Measurements from ENCODE around the gene KIF2A. TPM values are rescaled to one million over a fixed set of nuclear protein-coding genes. Genes with fewer than 3 reads are reported as not detected.

Gene KIF2A
- total and polyA plus RNA-seq, 2 donors: 16.6 to 87.9 TPM

- peaks cover 4% of the 10 kb centered on the region for H3K36me3 ChIP-seq (ENCODE audit: insufficient read depth)
- WGBS: 97% methylated on average over 1 of the region's 1 CpG
Measured at GRCh38 chr5:62347928-62348327, 41.9 kb downstream of the KIF2A start.

GRCh38 chr5:62348723-62349481 lies 42.9 kb downstream of the KIF2A start:
- DNase-seq (ENCODE audit: extremely low spot score): no peak
- Histone ChIP-seq H3K27ac (ENCODE audit: low read depth) (no peak overlapping the region), H3K4me1 (ENCODE audit: insufficient read depth) (no peaks in the 10 kb centered on the region), H3K4me3 (ENCODE audit: low read depth, low read length) (no peak overlapping the region), H3K36me3 (ENCODE audit: insufficient read depth) (peaks cover 4% of the 10 kb centered on the region)
- 99% methylated on average over 1 of the region's 1 CpG for WGBS

More at GRCh38 chr5:62347928-62348327, 41.9 kb downstream of the KIF2A start:
- Histone ChIP-seq H3K27ac (ENCODE audit: low read depth) (no peak overlapping the region), H3K4me1 (ENCODE audit: insufficient read depth) (no peaks in the 10 kb centered on the region), H3K4me3 (ENCODE audit: low read depth, low read length) (no peak overlapping the region)
- DNase-seq (ENCODE audit: extremely low spot score): no peak

GRCh38 chr5:62354028-62354874 lies 48.2 kb downstream of the KIF2A start:
- DNase-seq (ENCODE audit: extremely low spot score): peak; percentile 5
- H3K36me3 ChIP-seq (ENCODE audit: insufficient read depth): peaks cover 2% of the 10 kb centered on the region
- H3K4me3 ChIP-seq (ENCODE audit: low read depth, low read length): no peak overlapping the region
- no peaks in the 10 kb centered on the region for H3K4me1 ChIP-seq (ENCODE audit: insufficient read depth)
- H3K27ac ChIP-seq (ENCODE audit: low read depth): no peak overlapping the region

- Histone ChIP-seq H3K27ac (ENCODE audit: low read depth) (no peak overlapping the region), H3K4me1 (ENCODE audit: insufficient read depth) (no peaks in the 10 kb centered on the region), H3K4me3 (ENCODE audit: low read depth, low read length) (no peak overlapping the region), H3K36me3 (ENCODE audit: insufficient read depth) (peaks cover 3% of the 10 kb centered on the region)
- no peak for DNase-seq (ENCODE audit: extremely low spot score)
- WGBS: 98% methylated on average over 3 of the region's 3 CpGs
Measured at GRCh38 chr5:62362701-62363100, 56.7 kb downstream of the KIF2A start.

GRCh38 chr5:62369039-62369438 lies 63.0 kb downstream of the KIF2A start:
- DNase-seq (ENCODE audit: extremely low spot score): no peak
- Histone ChIP-seq H3K36me3 (ENCODE audit: insufficient read depth) (no peaks in the 10 kb centered on the region), H3K4me1 (ENCODE audit: insufficient read depth) (no peaks in the 10 kb centered on the region), H3K4me3 (ENCODE audit: low read depth, low read length) (no peak overlapping the region), H3K27ac (ENCODE audit: low read depth) (no peak overlapping the region)
- WGBS: 97% methylated on average over 2 of the region's 2 CpGs

- Histone ChIP-seq H3K36me3 (ENCODE audit: insufficient read depth) (no peaks in the 10 kb centered on the region), H3K4me3 (ENCODE audit: low read depth, low read length) (no peak overlapping the region), H3K27ac (ENCODE audit: low read depth) (no peak overlapping the region), H3K4me1 (ENCODE audit: insufficient read depth) (no peaks in the 10 kb centered on the region)
- no peak for DNase-seq (ENCODE audit: extremely low spot score)
Measured at GRCh38 chr5:62371409-62371808, 65.4 kb downstream of the KIF2A start.

- DNase-seq (ENCODE audit: extremely low spot score): no peak
- Histone ChIP-seq H3K4me1 (ENCODE audit: insufficient read depth) (no peaks in the 10 kb centered on the region), H3K27ac (ENCODE audit: low read depth) (no peak overlapping the region), H3K36me3 (ENCODE audit: insufficient read depth) (no peaks in the 10 kb centered on the region), H3K4me3 (ENCODE audit: low read depth, low read length) (no peak overlapping the region)
- 97% methylated on average over 3 of the region's 3 CpGs for WGBS
Measured at GRCh38 chr5:62372600-62372999, 66.6 kb downstream of the KIF2A start.

GRCh38 chr5:62373382-62373781 lies 67.4 kb downstream of the KIF2A start:
- Histone ChIP-seq H3K27ac (ENCODE audit: low read depth) (no peak overlapping the region), H3K36me3 (ENCODE audit: insufficient read depth) (no peaks in the 10 kb centered on the region), H3K4me1 (ENCODE audit: insufficient read depth) (no peaks in the 10 kb centered on the region), H3K4me3 (ENCODE audit: low read depth, low read length) (no peak overlapping the region)
- WGBS: 96% methylated on average over 3 of the region's 3 CpGs
- no peak for DNase-seq (ENCODE audit: extremely low spot score)

- Histone ChIP-seq H3K27ac (ENCODE audit: low read depth) (no peak overlapping the region), H3K4me1 (ENCODE audit: insufficient read depth) (no peaks in the 10 kb centered on the region), H3K36me3 (ENCODE audit: insufficient read depth) (no peaks in the 10 kb centered on the region), H3K4me3 (ENCODE audit: low read depth, low read length) (no peak overlapping the region)
- 98% methylated on average over 1 of the region's 1 CpG for WGBS
- no peak for DNase-seq (ENCODE audit: extremely low spot score)
Measured at GRCh38 chr5:62374090-62374489, 68.1 kb downstream of the KIF2A start.

- Histone ChIP-seq H3K4me3 (ENCODE audit: low read depth, low read length) (no peak overlapping the region), H3K4me1 (ENCODE audit: insufficient read depth) (no peaks in the 10 kb centered on the region), H3K36me3 (ENCODE audit: insufficient read depth) (no peaks in the 10 kb centered on the region), H3K27ac (ENCODE audit: low read depth) (no peak overlapping the region)
- no peak for DNase-seq (ENCODE audit: extremely low spot score)
Measured at GRCh38 chr5:62375627-62376026, 69.6 kb downstream of the KIF2A start.

GRCh38 chr5:62376064-62376463 lies 70.1 kb downstream of the KIF2A start:
- 97% methylated on average over 3 of the region's 3 CpGs for WGBS

GRCh38 chr5:62385131-62385530 lies 79.1 kb downstream of the KIF2A start:
- H3K36me3 ChIP-seq (ENCODE audit: insufficient read depth): peaks cover 4% of the 10 kb centered on the region
- H3K27ac ChIP-seq (ENCODE audit: low read depth): peak overlapping the region; percentile 10
- 68% methylated on average over 4 of the region's 4 CpGs for WGBS

More at GRCh38 chr5:62376064-62376463, 70.1 kb downstream of the KIF2A start:
- Histone ChIP-seq H3K27ac (ENCODE audit: low read depth) (no peak overlapping the region), H3K36me3 (ENCODE audit: insufficient read depth) (no peaks in the 10 kb centered on the region), H3K4me1 (ENCODE audit: insufficient read depth) (no peaks in the 10 kb centered on the region), H3K4me3 (ENCODE audit: low read depth, low read length) (no peak overlapping the region)
- DNase-seq (ENCODE audit: extremely low spot score): no peak

GRCh38 chr5:62385816-62386400 lies 79.9 kb downstream of the KIF2A start:
- Histone ChIP-seq H3K4me1 (ENCODE audit: insufficient read depth) (no peaks in the 10 kb centered on the region), H3K36me3 (ENCODE audit: insufficient read depth) (peaks cover 4% of the 10 kb centered on the region), H3K27ac (ENCODE audit: low read depth) (no peak overlapping the region), H3K4me3 (ENCODE audit: low read depth, low read length) (no peak overlapping the region)
- no peak for DNase-seq (ENCODE audit: extremely low spot score)
- WGBS: 64% methylated on average over 2 of the region's 2 CpGs

More at GRCh38 chr5:62385131-62385530, 79.1 kb downstream of the KIF2A start:
- Histone ChIP-seq H3K4me1 (ENCODE audit: insufficient read depth) (no peaks in the 10 kb centered on the region), H3K4me3 (ENCODE audit: low read depth, low read length) (no peak overlapping the region)
- peak; percentile 56 for DNase-seq (ENCODE audit: extremely low spot score)

GRCh38 chr5:62386824-62387223 lies 80.8 kb downstream of the KIF2A start:
- no peaks in the 10 kb centered on the region for H3K4me1 ChIP-seq (ENCODE audit: insufficient read depth)
- no peak for DNase-seq (ENCODE audit: extremely low spot score)
- no peak overlapping the region for H3K4me3 ChIP-seq (ENCODE audit: low read depth, low read length)
- peak overlapping the region; percentile 2 for H3K27ac ChIP-seq (ENCODE audit: low read depth)
- peaks cover 2% of the 10 kb centered on the region for H3K36me3 ChIP-seq (ENCODE audit: insufficient read depth)

Data from urinary bladder (tissue), 4 donors.